Keratinocyte (primary cell): ENCODE data around the gene SLC6A3.

ENCODE experiments used
- EZH2 ChIP-seq: IDR thresholded peaks from one replicate; pipeline ENCODE4 v1.6.1; 2012; ENCODE audit warnings: inconsistent platforms, mild to moderate bottlenecking, low read length, moderate library complexity
- TF ChIP-seq, protein P1 (sequence below), 3 experiments: IDR thresholded peaks in 1 of 3; conservative IDR thresholded peaks in 1 of 3; optimal IDR thresholded peaks in 1 of 3; 2 replicates in 2 of 3; 3 replicates in 1 of 3; pipeline versions ENCODE3 to v1.5.1; 2011; ENCODE audit warnings: low read length in 3 of 3, mild to moderate bottlenecking in 3 of 3, moderate library complexity in 2 of 3, control low read depth in 1 of 3, inconsistent platforms in 1 of 3; ENCODE audit not compliant: insufficient read depth in 2 of 3; ENCODE audit errors: extremely low read depth in 1 of 3

DNA sequence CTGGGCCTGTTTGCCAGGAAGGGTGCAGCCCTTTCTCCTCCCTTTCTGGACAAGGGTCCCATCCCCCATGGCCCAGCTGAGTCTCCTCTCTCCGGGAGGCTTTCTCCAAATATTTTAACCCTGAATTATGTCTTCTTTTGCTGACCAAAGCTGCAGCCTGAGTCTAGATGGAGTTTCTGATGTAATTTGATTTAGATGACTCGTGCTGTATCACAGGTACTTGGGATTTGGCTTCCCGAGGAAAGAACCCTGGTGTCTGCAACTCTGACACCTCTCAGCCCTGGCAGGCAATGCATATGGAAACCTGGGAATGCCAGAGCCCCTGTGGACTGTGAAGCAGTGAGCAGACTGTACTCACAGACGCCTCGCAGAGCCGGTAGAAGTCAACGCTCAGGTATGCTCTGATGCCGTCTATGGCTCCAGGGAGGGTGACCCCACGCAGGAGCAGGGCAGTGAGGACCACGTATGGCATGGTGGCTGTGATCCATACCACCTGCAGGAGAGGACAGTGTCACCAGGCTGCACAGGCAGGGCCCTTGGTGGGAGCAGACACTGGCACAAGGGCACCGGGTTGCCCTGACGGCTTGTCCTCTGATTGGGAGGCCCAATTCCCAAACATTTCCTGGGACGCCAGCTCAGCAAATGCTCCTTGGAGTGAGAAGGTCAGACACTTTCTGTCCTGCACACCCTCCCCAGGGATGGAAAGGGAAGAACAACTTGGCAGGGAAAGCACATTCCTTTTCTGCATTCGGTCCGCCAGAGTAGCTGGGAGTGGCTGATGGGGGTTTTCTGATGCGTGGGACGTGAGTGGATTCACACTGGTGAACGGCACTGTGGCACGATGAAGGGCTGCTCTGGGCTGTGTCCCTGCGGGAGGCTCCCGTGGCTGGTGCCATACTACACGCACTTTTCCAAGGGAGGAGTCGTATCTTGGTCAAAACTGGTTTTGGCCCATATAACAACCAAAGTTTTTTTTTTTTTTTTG, 24.7 kb downstream of the SLC6A3 start:
- no peak for TF ChIP-seq EZH2
- TF ChIP-seq, protein P1, sequence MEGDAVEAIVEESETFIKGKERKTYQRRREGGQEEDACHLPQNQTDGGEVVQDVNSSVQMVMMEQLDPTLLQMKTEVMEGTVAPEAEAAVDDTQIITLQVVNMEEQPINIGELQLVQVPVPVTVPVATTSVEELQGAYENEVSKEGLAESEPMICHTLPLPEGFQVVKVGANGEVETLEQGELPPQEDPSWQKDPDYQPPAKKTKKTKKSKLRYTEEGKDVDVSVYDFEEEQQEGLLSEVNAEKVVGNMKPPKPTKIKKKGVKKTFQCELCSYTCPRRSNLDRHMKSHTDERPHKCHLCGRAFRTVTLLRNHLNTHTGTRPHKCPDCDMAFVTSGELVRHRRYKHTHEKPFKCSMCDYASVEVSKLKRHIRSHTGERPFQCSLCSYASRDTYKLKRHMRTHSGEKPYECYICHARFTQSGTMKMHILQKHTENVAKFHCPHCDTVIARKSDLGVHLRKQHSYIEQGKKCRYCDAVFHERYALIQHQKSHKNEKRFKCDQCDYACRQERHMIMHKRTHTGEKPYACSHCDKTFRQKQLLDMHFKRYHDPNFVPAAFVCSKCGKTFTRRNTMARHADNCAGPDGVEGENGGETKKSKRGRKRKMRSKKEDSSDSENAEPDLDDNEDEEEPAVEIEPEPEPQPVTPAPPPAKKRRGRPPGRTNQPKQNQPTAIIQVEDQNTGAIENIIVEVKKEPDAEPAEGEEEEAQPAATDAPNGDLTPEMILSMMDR (optimal IDR thresholded peaks at IDR 0.05 in 1 of 3, IDR thresholded peaks at IDR 0.05 in 1 of 3, conservative IDR thresholded peaks at IDR 0.05 in 1 of 3; ENCODE audit: extremely low read depth in 1 of 3, insufficient read depth in 2 of 3, low read length in 3 of 3): no peak
